Activated CD8-positive, alpha-beta memory T cell treated with anti-CD3 and anti-CD28 coated beads, Interleukin-2, amount 50 U/mL, for 4 hours (primary cell): ENCODE data around the gene GHRHR.

Experiments
- DNase-seq: peaks from one replicate; pipeline ENCODE4 v3.0.0-alpha.2; 2020

Gene GHRHR

GRCh38 chr7:31007634-31008033 lies 43.9 kb downstream of the GHRHR start:
- no peak for DNase-seq

- DNase-seq = no peak
Observed at GRCh38 chr7:31014826-31015225, 51.1 kb downstream of the GHRHR start.

DNA sequence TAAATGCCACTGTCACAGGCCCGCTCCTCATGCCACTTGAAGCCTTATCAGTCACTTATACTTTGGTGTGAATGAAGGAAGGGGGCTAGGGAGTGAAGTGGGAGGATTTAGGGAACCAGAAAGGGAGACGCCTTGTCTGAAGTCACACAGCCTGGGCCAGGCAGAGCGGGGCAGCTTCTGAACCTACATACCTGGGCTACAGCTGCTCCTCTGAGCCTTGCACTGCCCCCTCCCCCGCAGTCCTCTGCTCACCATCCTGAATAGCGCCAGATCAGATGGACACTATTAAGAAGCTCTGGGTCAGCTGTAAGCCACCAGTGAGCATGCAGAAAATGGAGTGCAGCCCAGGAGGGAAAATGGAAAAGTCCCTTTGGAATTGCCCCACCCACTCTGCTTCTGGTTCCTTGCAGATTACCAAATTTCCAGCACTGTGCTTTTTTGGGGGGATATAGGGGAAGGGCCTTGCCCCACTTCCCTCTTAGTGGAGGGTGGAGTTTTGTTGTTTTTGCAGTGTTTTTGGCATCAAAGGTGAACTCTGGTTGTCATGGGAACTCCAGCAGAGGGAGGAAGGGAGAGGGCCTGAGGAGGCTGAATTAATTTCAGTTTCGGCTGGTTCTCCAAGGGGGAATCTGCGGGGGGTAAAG lies 53.4 kb downstream of the GHRHR start:
- no peak for DNase-seq

DNA sequence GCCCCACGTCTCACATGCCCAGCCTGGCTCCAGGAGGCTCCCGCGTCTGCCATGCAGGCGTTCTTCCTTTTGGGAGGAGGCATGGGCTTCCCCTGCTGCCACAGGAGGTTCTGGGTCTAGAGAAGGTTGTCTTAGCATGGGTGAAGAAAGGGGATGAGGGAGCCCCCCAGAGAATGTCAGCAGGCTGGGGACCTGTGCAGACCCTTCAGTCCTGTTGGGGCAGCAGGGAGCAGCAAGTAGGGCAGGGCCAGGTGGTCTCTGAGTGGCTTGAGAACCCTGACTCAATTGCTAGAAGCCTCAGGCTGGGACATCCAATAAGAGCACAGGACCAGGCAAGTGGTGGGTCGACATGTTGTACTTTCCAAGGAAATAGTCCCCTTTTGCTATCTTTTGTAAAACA lies 54.0 kb downstream of the GHRHR start:
- no peak for DNase-seq

DNA sequence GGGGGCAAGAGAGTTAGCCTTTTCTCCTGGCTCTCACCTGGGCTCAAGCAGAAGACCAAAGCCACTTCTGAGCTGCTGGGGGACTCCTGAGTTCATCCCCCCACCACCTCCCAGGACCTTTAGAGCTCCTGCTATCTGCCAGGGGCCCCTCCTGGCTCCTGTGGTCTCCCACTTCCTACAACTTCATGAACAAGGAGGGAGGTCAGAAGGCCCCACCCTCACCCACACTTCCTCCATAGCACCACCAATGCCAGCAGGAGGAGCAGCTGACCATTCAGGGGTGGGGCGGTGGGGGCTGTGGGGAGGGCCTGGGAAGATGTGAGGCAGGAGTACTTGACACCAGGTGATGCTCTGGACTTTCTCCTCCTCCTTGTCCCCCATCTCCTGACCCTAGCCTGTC lies 55.8 kb downstream of the GHRHR start:
- no peak for DNase-seq

DNA sequence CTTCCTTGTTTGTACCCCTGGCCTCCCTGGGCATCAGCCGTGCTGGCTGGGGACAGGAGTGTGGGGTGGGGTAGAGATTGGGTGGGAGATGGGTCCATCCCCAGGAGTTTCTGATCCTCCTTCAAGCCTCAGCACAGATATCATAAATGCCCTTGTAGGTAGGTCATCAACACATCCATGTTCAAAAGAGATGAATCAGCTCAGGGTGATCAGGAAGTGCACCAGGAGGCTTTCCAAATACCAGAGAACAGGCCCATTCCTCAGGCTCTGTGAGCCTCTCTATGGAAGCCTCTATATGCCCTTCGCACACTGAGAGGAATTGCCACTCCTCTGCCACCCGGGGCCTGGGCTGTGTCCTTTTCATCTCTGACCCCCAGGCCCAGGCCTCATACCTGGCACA lies 56.4 kb downstream of the GHRHR start:
- no peak for DNase-seq

DNA sequence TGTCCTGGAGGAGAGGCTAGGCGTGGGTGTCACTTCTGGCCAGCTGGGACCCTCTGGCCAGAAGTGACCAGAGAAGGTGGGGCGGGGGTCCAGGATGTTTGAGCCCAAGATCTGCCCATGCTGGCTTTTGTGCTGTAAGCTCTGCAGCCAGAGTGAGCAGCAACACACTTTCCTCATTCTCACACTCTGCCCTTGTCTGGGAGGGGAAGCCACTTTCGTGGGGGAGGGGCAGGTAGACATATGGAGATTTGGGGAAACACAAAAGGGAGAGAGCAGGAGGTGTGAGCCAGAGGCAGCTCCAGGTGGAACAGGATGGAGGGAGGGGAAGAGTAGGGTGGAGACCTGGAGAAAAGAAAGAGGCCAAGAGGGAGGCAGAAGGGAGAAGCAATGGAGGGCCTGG lies 56.9 kb downstream of the GHRHR start:
- DNase-seq = no peak

GRCh38 chr7:31022117-31022516 lies 58.4 kb downstream of the GHRHR start:
- DNase-seq = no peak

GRCh38 chr7:31022726-31023125 lies 59.0 kb downstream of the GHRHR start:
- no peak for DNase-seq

- no peak for DNase-seq
Observed at GRCh38 chr7:31023877-31024276, 60.1 kb downstream of the GHRHR start.

DNA sequence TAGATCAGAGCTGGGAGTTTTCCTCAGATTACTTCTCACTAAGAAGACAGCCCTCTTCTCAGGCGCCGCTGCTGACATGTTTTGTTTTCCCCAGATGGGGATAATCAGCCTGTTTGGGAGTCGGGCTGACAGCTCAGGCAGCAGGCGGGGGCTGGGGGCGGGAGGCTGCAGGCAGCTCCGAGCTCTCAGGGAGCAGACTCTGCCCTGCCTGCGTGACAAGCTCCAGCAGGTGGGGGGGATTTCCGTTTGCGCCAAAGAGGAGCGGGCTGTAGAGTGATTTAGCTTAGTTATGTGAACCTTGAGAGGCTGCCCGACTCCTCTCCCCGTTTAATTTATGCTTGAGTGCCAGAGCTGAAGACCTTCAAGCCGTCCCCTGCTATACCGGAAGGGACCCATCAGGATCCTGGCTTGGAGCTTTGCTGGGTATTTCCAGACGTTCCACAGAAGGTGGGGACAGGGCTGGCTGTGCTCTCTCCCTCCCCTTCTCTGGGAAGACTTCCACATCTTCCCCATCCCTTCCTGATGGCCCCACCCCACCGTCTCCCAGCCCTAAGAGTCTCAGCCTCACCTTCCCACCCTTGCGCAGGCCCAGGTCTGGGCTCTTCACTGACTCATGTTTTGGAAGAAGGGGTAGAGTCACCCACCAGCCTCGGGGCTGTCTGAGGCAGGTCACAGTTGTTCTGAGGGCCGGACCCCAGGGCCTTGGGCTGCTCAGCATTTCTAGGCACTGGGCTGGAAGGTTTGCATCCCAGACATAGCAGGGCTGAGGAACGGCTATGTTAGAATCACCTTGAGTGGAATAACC lies 63.6 kb downstream of the GHRHR start:
- no peak for DNase-seq

DNA sequence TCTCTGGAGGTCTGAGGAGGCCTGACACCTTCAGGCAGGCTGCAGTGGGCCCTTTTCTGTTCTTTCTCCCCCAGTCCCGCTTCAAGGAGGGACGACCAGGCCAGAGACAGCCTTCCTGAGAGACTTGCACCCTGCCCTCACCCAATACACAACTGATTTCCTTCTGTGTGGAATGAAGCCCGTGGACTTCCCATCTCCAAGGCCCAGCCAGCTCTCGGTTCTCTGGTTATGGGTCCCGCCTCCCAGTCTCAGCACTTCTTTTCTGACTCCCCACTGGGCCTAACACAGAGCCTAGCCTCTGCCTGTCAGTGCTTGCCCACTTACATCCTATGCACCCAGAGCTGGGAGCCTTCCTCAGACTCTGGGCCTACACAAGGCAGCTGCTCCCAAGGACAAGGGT lies 64.3 kb downstream of the GHRHR start:
- DNase-seq = no peak

DNA sequence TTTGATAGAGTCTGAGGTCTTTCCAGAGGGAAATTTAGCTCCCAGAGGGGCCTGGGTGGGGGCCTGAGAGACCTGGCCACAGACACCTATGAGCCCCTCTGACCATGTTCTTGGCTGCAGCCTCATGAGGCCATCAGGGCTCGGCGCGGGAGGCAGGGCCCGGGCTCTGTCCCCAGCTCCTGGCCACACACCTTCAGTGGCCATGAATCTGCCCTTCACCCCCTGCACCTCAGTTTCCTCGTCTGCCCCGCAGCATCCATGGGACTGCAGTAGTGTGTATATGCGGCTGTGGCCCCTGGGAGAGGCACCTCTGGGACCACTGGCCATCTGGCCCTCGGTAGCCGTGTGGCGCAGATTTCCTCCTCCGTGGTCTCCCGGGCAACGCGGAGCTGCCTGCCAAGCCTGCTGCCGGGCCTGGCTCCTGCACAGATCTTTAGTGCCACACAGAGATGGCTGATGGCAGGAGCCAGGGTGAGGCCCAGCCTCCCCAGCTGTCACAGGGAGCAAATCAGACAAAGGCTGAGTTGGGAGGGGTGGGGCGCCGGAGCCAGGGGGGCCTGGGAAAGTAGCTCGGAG lies 64.8 kb downstream of the GHRHR start:
- no peak for DNase-seq
